K562 (cell line): ENCODE measurements around the gene NRXN2. TPM values are rescaled to one million over a fixed set of nuclear protein-coding genes. Genes with fewer than 3 reads are reported as not detected.
A peak's percentile ranks its signal among the peaks of the same experiment; 100 is the strongest.

Experiments
- ATAC-seq: fragments of 200-7000 bp; cut with Tn5 transposase; 3 replicates; pipeline ENCODE4 v1.9.1; 2020; ENCODE audit warnings: moderate library complexity
- BruUV-seq: library from RNA; stranded (reverse); fragments of 400-500 nt; replicated peaks from 2 replicates; lab custom pipeline; 2021; lab: Mats Ljungman, UMichigan
- CTCF ChIA-PET: fragments of 300-600 bp; formaldehyde crosslinking; extraction: SDS; loops from one replicate; lab custom pipeline; 2021; ENCODE audit warnings: low intra/inter-chr PET ratio; lab: Yijun Ruan, JAX
- POLR2A ChIA-PET: fragments of 300-600, 350-650 bp; sonication (Branson Sonifier 250); formaldehyde crosslinking; extraction: SDS; loops from one replicate; lab custom pipeline; 2021; ENCODE audit warnings: antibody characterized with exemption, inconsistent platforms; lab: Yijun Ruan, JAX
- DNase-seq, 4 experiments: peaks; one replicate each; pipeline versions ENCODE4 v3.0.0 to v3.0.0-alpha.2; 2011 to 2018; ENCODE audit warnings: low spot score in 3 of 4, mixed read lengths in 3 of 4; ENCODE audit errors: extremely low read depth in 1 of 4
- FAIRE-seq: peaks from 2 replicates; lab custom pipeline; 2011; peaks lifted over from hg19 to GRCh38; lab: Jason Lieb, UNC
- H2AFZ ChIP-seq: 2 replicates; pipeline ENCODE4 v1.6.0; 2011; ENCODE audit warnings: low read depth, low read length, control low read depth, inconsistent platforms
- H3K27ac ChIP-seq: fragments of 200-600 bp; 3 replicates; pipeline ENCODE4 v1.8.0; 2011; ENCODE audit warnings: low read depth, mild to moderate bottlenecking, control low read depth, inconsistent platforms, low read length, moderate library complexity, mixed read lengths; ENCODE audit errors: extremely low read depth
- H3K27me3 ChIP-seq, 2 experiments: fragments of 300-600 bp in 1 of 2; 2 replicates in 1 of 2; 3 replicates in 1 of 2; pipeline versions ENCODE4 v1.6.0 to v1.8.0; 2011; ENCODE audit warnings: inconsistent platforms in 2 of 2, low read length in 2 of 2, mild to moderate bottlenecking in 1 of 2, mixed read lengths in 1 of 2, moderate library complexity in 1 of 2; ENCODE audit not compliant: control insufficient read depth in 2 of 2, insufficient read depth in 2 of 2
- H3K36me3 ChIP-seq: fragments of 300-600 bp; 3 replicates; pipeline ENCODE4 v1.8.0; 2011; ENCODE audit warnings: mild to moderate bottlenecking, low read length, inconsistent platforms; ENCODE audit not compliant: control insufficient read depth, insufficient read depth
- H3K4me1 ChIP-seq, 2 experiments: fragments of 200-600 bp in 1 of 2; replicated peaks in 1 of 2; 2 replicates in 1 of 2; 3 replicates in 1 of 2; pipeline versions ENCODE4 v1.5.1 to v1.8.0; 2011; ENCODE audit warnings: inconsistent platforms in 2 of 2, low read length in 2 of 2, mild to moderate bottlenecking in 1 of 2, mixed read lengths in 1 of 2, moderate library complexity in 1 of 2; ENCODE audit not compliant: control insufficient read depth in 2 of 2, insufficient read depth in 2 of 2
- H3K4me2 ChIP-seq: 2 replicates; pipeline ENCODE4 v1.6.1; 2011; ENCODE audit warnings: low read length, control low read depth, inconsistent platforms, mixed read lengths; ENCODE audit not compliant: insufficient read depth
- H3K4me3 ChIP-seq: fragments of 200-600 bp; sonication (generic), shearing (Covaris generic); 2 replicates; pipeline ENCODE4 v1.5.1; 2016; ENCODE audit warnings: control low read depth, inconsistent platforms
- H3K79me2 ChIP-seq: fragments of 200-600 bp; 3 replicates; pipeline ENCODE4 v1.8.0; 2011; ENCODE audit warnings: low read length, inconsistent platforms; ENCODE audit not compliant: control insufficient read depth, insufficient read depth
- H3K9ac ChIP-seq, 2 experiments: 2 replicates each; pipeline versions ENCODE4 v1.6.0 to v1.6.1; 2011; ENCODE audit warnings: low read depth in 2 of 2, low read length in 2 of 2, control low read depth in 1 of 2, inconsistent platforms in 1 of 2, mild to moderate bottlenecking in 1 of 2, mixed read lengths in 1 of 2; ENCODE audit not compliant: insufficient read depth in 1 of 2
- H3K9me1 ChIP-seq: one replicate; pipeline ENCODE4 v1.6.0; 2011; ENCODE audit warnings: inconsistent platforms, mild to moderate bottlenecking, low read length, moderate library complexity; ENCODE audit not compliant: control insufficient read depth, insufficient read depth
- H3K9me3 ChIP-seq: replicated peaks from 2 replicates; pipeline ENCODE4 v1.5.1; 2011; ENCODE audit warnings: low read depth, low read length, inconsistent platforms; ENCODE audit not compliant: control insufficient read depth, insufficient read depth
- H4K20me1 ChIP-seq: replicated peaks from 2 replicates; pipeline ENCODE4 v1.6.1; 2011; ENCODE audit warnings: low read length, inconsistent platforms, mixed read lengths; ENCODE audit not compliant: control insufficient read depth, insufficient read depth
- HEY1 ChIP-seq: fragments of 250-450 bp; sonication (Bioruptor Pico); IDR thresholded peaks from 2 replicates; pipeline ENCODE4 v1.5.0; 2020; ENCODE audit warnings: mild to moderate bottlenecking, moderate library complexity, borderline replicate concordance
- ZBTB7A ChIP-seq: IDR thresholded peaks from 2 replicates; pipeline ENCODE4 v1.6.1; 2011; ENCODE audit warnings: low read depth, mild to moderate bottlenecking, low read length, moderate library complexity, borderline replicate concordance; ENCODE audit not compliant: control insufficient read depth
- WGBS: fragments of 100-300 bp; shearing (Covaris generic); methylation state at CpG from one replicate; pipeline ENCODE4 v1.1.6; 2016; ENCODE audit warnings: low coverage, mixed read lengths; ENCODE audit not compliant: insufficient coverage; ENCODE audit errors: missing lambda C conversion rate; 5-methylcytosine and 5-hydroxymethylcytosine counted together
- in situ Hi-C: fragments of 300-500 bp; cut with MboI; formaldehyde crosslinking; loops from 4 replicates; pipeline ENCODE4 v1.15.0; 2018; ENCODE audit warnings: inconsistent platforms, mixed read lengths
- intact Hi-C: fragments of 100-400 bp; cut with micrococcal nuclease; formaldehyde crosslinking; loops from 2 replicates; pipeline ENCODE4 v1.14.2; 2022
- polyA plus RNA-seq, 8 experiments: library from polyadenylated mRNA; depleted of rRNA in 4 of 8; stranded (reverse) in 5 of 8; unstranded in 3 of 8; fragments of >200 nt; fragmentation: Nextera tagmentation in 2 of 8; fragmentation: Illumina TruSeq in 1 of 8; extraction: Ambion mirVana in 2 of 8; extraction: Trizol in 1 of 8; gene quantifications; 2 replicates each; pipeline versions ENCODE4 v1.2.1 to v1.2.3, GENCODE V29; 2011 to 2014; ENCODE audit warnings: inconsistent platforms in 1 of 8, missing spikeins in 1 of 8
- total RNA-seq, 7 experiments: library from RNA; depleted of rRNA in 6 of 7; stranded (reverse); fragments of >200 nt in 6 of 7; fragmentation: Illumina TruSeq in 2 of 7; extraction: Trizol in 2 of 7; gene quantifications; 2 replicates each; pipeline versions ENCODE4 v1.2.1 to v1.2.3, GENCODE V29; 2011 to 2021; ENCODE audit warnings: low replicate concordance in 1 of 7

The NRXN2 gene
- total and polyA plus RNA-seq, 9 of the 15 experiments (the other 6 are each of a cell fraction or from before 2014, with no cell fraction given) = 0.07 to 0.47 (median 0.15) TPM; not detected in 4

GRCh38 chr11:64716473-64717267 is 6.3 kb downstream of the NRXN2 start:
- H3K9ac ChIP-seq = 0 out of 4 replicates have a peak overlapping the region, but pooled peaks of 1 of the 2 experiments have one; percentile 12
- ChIA-PET CTCF (interaction anchor here (0.6 kb wide), 1 partner anchor 173 kb away, joined by 4 read pairs; no protein-coding TSS in a partner anchor), POLR2A (interaction anchor here (0.6 to 1.5 kb wide), 4 partner anchors 13 to 275 kb away, joined by 3 to 4 read pairs (median 4); no protein-coding TSS in a partner anchor)
- in situ Hi-C loops = no loop called here
- H3K9me1 ChIP-seq = no peaks in the 10 kb centered on the region
- DNase-seq = no peak
- no peak overlapping the region for H2AFZ ChIP-seq
- peaks cover 3 to 34% of the 10 kb centered on the region in 2 experiments; a peak in 4 of 5 replicates for H3K4me1 ChIP-seq
- TF ChIP-seq HEY1 (CRISPR knock-in tag) (no peak), ZBTB7A (peak; percentile 37; the same call in 1 of the 2 replicates)
- TF ChIP-seq, all 486 proteins: peak for 1
- WGBS = 4% methylated on average over 20 of the region's 21 CpGs
- Histone ChIP-seq H3K27me3 (peaks cover 37 to 73% of the 10 kb centered on the region in 2 experiments), H4K20me1 (peaks cover 29% of the 10 kb centered on the region), H3K9me3 (no peaks in the 10 kb centered on the region; the same call in 1 of the 2 replicates), H3K36me3 (no peaks in the 10 kb centered on the region), H3K4me2 (no peak overlapping the region), H3K4me3 (no peak overlapping the region), H3K79me2 (no peaks in the 10 kb centered on the region), H3K27ac (no peak overlapping the region)
- FAIRE-seq = no peak
- BruUV-seq = no TSS peak
- ATAC-seq = no peak; the same call in 2 of the 3 replicates
- intact Hi-C loops = no loop called here
